Calu3 (cell line): ENCODE results near the gene LOC128125822.

Experiments used
- BruUV-seq: library from RNA; stranded (reverse); fragments of 400-500 nt; replicated peaks from 2 replicates; lab custom pipeline; 2021; lab: Mats Ljungman, UMichigan
- CTCF ChIA-PET: fragments of 300-600 bp; sonication (Branson Sonifier 250); formaldehyde crosslinking; loops from one replicate; lab custom pipeline; 2022; ENCODE audit warnings: antibody characterized with exemption; lab: Charles Lee
- DNase-seq: peaks from one replicate; pipeline ENCODE4 v3.0.0; 2022
- H3K27ac Mint-ChIP-seq: one replicate; pipeline ENCODE4 v1.8.0; 2022; ENCODE audit warnings: mixed read lengths; ENCODE audit not compliant: unreplicated experiment
- H3K27me3 Mint-ChIP-seq: one replicate; pipeline ENCODE4 v1.8.0; 2022; ENCODE audit warnings: mixed read lengths; ENCODE audit not compliant: unreplicated experiment
- H3K36me3 Mint-ChIP-seq: one replicate; pipeline ENCODE4 v1.8.0; 2022; ENCODE audit warnings: mild to moderate bottlenecking, moderate library complexity, mixed read lengths; ENCODE audit not compliant: insufficient read depth, unreplicated experiment
- H3K4me1 Mint-ChIP-seq: one replicate; pipeline ENCODE4 v1.8.0; 2022; ENCODE audit warnings: mild to moderate bottlenecking, low read depth, mixed read lengths; ENCODE audit not compliant: unreplicated experiment
- H3K4me3 Mint-ChIP-seq: one replicate; pipeline ENCODE4 v1.8.0; 2022; ENCODE audit warnings: mild to moderate bottlenecking, low read depth, moderate library complexity, mixed read lengths; ENCODE audit not compliant: unreplicated experiment
- H3K9me3 Mint-ChIP-seq: one replicate; pipeline ENCODE4 v1.8.0; 2022; ENCODE audit warnings: low read depth, mixed read lengths; ENCODE audit not compliant: unreplicated experiment
- CTCF ChIP-seq: fragments of 200-600 bp; IDR thresholded peaks from one replicate; pipeline ENCODE4 v1.8.0; 2022; ENCODE audit warnings: antibody characterized with exemption; ENCODE audit not compliant: unreplicated experiment
- intact Hi-C: fragments of 100-400 bp; cut with micrococcal nuclease; formaldehyde crosslinking; loops from one replicate; pipeline ENCODE4 v1.10.0; 2022; ENCODE audit not compliant: unreplicated experiment

LOC128125822 gene

GRCh38 chr6:63537959-63538300 is 34.4 kb upstream of the LOC128125822 start:
- H3K4me3 Mint-ChIP-seq, result no peak overlapping the region
- H3K4me1 Mint-ChIP-seq, result peaks cover 11% of the 10 kb centered on the region
- no peaks in the 10 kb centered on the region for H3K27me3 Mint-ChIP-seq
- H3K27ac Mint-ChIP-seq, result no peak overlapping the region
- no peaks in the 10 kb centered on the region for H3K9me3 Mint-ChIP-seq
- CTCF ChIA-PET, result no interaction called here
- TF ChIP-seq CTCF, result no peak
- no peak for DNase-seq
- H3K36me3 Mint-ChIP-seq, result peaks cover 5% of the 10 kb centered on the region
- no TSS peak for BruUV-seq
- intact Hi-C loops, result no loop called here

GRCh38 chr6:63538550-63538949 is 33.7 kb upstream of the LOC128125822 start:
- no peaks in the 10 kb centered on the region for H3K9me3 Mint-ChIP-seq
- CTCF ChIA-PET, result no interaction called here
- intact Hi-C loops, result no loop called here
- no peak for DNase-seq
- H3K27ac Mint-ChIP-seq, result no peak overlapping the region
- H3K27me3 Mint-ChIP-seq, result no peaks in the 10 kb centered on the region
- H3K36me3 Mint-ChIP-seq, result peaks cover 5% of the 10 kb centered on the region
- no peak overlapping the region for H3K4me3 Mint-ChIP-seq
- TF ChIP-seq CTCF, result no peak
- no TSS peak for BruUV-seq
- peaks cover 11% of the 10 kb centered on the region for H3K4me1 Mint-ChIP-seq

- Mint-ChIP-seq H3K4me3 (no peak overlapping the region), H3K9me3 (no peaks in the 10 kb centered on the region), H3K4me1 (peaks cover under 1% of the 10 kb centered on the region), H3K27ac (no peak overlapping the region), H3K36me3 (no peaks in the 10 kb centered on the region), H3K27me3 (no peaks in the 10 kb centered on the region)
- TF ChIP-seq CTCF, result no peak
- DNase-seq, result no peak
- CTCF ChIA-PET, result no interaction called here
- intact Hi-C loops, result no loop called here
- BruUV-seq, result no TSS peak
These were observed 29.3 kb upstream of the LOC128125822 start for GRCh38 chr6:63543001-63543400.

GRCh38 chr6:63543982-63544381 is 28.3 kb upstream of the LOC128125822 start:
- Mint-ChIP-seq H3K27ac (no peak overlapping the region), H3K4me1 (no peaks in the 10 kb centered on the region), H3K27me3 (no peaks in the 10 kb centered on the region), H3K36me3 (no peaks in the 10 kb centered on the region), H3K4me3 (no peak overlapping the region), H3K9me3 (no peaks in the 10 kb centered on the region)
- no peak for DNase-seq
- intact Hi-C loops, result no loop called here
- no TSS peak for BruUV-seq
- no peak for TF ChIP-seq CTCF
- CTCF ChIA-PET, result no interaction called here
